KOPT-K1 (cell line): Measurements from ENCODE around the gene PRKACA.

Source experiments
- H3K27ac ChIP-seq: fragments of 200-600 bp; sonication (generic); 2 replicates; pipeline ENCODE4 v1.5.1; 2016; ENCODE audit warnings: antibody characterized with exemption, mild to moderate bottlenecking, low read depth, low read length; ENCODE audit not compliant: poor library complexity, severe bottlenecking
- H3K36me3 ChIP-seq: fragments of 200-600 bp; sonication (generic); 2 replicates; pipeline ENCODE4 v1.5.1; 2017; ENCODE audit warnings: antibody characterized with exemption, mild to moderate bottlenecking, low read length, moderate library complexity; ENCODE audit not compliant: insufficient read depth
- H3K9me3 ChIP-seq: fragments of 200-600 bp; sonication (generic); 2 replicates; pipeline ENCODE4 v1.5.1; 2017; ENCODE audit warnings: antibody characterized with exemption, low read length, mild to moderate bottlenecking; ENCODE audit not compliant: insufficient read depth, poor library complexity, severe bottlenecking

PRKACA gene

DNA sequence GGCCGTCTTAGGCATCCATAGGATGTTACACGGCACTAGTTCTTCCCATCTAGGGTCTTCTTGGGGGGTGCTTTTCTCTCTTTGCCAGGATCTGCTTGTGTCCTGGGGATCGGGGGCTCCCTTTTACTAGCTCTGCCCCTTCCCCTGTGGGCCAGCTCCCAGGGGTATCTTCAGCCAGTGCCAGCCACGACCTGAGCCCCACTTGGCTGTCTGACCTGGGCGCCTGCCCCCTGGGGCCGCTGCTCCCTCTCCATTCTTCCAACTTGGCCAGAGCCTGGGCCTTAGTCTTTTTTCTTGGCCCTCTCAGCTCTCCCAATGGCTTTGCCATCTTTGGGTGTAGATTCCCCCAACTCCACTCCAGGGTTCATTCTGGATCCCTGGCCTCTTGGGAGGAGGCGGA is 3.1 kb downstream of the PRKACA start:
- Histone ChIP-seq H3K27ac (no peak overlapping the region), H3K36me3 (peaks cover under 1% of the 10 kb centered on the region; the same call in 1 of the 2 replicates), H3K9me3 (no peaks in the 10 kb centered on the region)

DNA sequence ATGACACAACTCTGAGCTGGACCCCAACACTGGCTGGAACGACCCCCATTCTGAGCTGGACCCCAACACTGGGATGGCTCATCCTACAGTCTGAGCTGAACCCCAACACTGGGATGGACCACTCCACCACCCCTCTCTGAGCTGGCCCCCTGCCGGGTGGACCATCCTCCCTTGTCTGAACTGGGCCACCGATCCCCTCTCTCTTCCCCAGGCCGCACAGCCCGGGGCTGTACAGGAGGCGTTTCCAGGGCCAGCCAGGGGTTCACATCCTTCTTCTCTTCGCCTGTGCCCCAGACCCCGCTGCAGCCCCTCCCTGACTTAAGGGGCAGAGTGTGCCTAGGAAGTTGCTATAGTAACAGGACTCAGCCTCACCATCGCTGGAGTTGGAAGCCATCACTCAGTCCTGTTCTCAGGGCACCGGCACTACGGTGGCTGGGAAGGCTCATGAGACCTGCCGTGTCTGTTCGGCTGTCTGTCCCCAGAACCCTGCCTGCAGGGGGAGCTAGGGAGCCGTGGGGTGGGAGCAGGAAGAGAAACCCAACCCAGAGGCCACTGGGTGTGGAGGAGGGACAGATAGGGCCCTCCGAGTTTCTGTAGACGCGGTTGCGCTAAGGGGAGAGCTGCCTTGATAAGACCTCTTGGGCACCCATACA is 3.7 kb downstream of the PRKACA start:
- Histone ChIP-seq H3K36me3 (no peaks in the 10 kb centered on the region), H3K27ac (peak overlapping the region; percentile 3), H3K9me3 (no peaks in the 10 kb centered on the region)

DNA sequence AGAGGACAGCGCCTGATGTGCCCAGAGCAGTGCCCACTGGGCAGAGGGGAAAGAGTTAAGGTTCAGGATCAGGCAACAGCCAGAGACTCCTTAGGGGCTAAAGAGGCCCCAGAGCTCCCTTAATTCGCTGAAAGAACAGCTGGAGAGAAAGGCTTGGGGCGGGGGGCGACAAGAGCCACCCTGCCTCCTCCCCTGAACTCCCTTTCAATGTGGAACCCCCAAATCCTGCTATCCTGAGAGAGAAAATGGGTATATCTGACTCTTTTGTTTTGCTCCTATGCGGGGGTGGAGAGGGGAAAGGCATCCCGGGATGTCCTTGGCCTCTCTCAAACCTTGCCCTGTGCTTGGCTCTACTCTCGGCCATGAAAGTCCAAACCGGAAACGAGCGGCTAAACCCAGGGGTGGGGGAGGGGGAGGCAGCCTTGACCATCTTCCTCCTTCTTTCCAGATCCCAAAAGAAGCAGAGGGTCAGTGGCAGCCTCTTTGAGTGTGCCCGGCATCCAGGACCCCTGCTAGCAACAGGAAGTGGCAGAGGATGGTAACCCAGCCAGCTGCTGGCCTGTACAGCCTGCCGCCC is 4.7 kb downstream of the PRKACA start:
- H3K36me3 ChIP-seq, result no peaks in the 10 kb centered on the region; the same call in 1 of the 2 replicates
- peak overlapping the region; percentile 44 for H3K27ac ChIP-seq
- H3K9me3 ChIP-seq, result no peaks in the 10 kb centered on the region

DNA sequence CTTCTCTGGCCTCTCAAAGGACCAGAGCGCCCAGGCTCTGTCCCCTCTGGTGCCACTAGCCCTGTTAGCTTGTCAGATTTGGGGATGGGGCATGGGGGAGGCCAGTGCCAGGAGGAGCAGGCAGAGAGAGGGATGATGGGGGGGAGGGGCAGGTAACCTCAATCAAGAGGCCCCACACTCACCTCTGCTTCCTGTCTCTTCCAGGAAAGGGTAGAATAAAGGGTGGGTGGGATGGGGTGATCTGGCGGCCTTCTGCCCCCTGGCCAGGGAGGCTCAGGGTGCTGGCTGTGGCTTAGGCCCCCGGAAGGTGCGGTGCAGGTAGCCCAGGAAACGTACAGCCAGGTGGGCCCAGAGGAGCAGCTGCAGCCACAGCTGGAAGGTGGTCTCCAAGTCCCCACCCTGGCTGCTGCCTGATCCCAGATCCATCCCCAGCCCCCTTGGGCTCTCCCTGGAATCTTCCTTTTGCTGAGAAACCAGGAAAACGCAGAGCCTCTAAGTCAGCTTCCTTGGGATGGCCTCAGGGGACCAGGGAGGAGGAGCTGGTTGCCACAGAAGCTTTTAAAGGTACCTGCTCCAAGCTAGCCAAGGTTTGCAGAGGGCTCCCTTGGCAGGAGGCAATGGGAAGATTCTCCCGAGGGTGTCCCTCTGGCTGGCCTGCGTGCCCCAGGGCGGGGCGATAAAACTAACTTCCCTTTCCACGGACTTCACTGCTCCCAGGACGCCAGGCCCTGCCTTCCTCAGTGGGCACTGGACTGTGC is 5.3 kb downstream of the PRKACA start:
- H3K27ac ChIP-seq, result peak overlapping the region; percentile 44

DNA sequence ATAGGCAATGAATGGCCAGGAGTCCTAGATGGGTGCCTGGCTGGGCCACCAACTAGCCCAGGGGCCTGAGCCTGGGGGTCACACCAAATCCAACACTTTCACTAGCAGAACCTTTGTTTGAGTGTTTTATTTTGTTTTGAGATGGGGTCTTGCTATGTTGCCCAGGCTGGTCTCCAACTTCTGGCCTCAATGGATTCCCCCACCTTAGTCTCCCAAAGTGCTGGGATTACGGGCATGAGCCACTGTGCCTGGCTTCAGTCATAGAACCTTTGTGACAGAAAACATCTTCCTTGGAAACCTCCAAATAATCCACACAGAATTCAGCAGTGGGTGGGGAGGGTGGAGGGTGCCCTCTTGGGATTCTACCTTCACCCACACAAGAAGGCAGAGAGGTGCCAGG is 6.1 kb downstream of the PRKACA start:
- Histone ChIP-seq H3K9me3 (no peaks in the 10 kb centered on the region), H3K36me3 (peaks cover 5% of the 10 kb centered on the region; the same call in 1 of the 2 replicates), H3K27ac (peak overlapping the region; percentile 44)

More for the DNA sequence above, 5.3 kb downstream of the PRKACA start:
- no peaks in the 10 kb centered on the region; the same call in 1 of the 2 replicates for H3K36me3 ChIP-seq
- H3K9me3 ChIP-seq, result no peaks in the 10 kb centered on the region

DNA sequence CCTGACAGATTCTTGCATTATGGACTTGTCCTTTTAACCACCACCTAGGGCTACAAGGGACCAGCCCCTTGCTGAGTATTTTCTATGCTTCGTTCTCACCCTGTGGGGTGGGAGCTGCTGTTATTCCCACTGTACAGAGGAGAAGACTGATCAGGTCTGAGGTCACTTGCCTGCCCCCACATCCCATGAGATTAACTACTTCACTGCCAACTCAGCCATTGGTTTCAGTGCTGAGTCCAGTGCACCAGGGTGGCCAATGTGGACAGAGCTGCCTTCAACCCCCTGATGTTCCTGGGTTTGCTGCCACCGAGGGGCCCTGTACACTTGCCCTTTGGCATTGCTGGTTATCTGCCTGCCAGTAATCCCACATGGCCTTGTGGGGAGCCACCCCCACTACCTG is 6.9 kb downstream of the PRKACA start:
- no peaks in the 10 kb centered on the region for H3K9me3 ChIP-seq
- peaks cover 13% of the 10 kb centered on the region; the same call in 1 of the 2 replicates for H3K36me3 ChIP-seq
- H3K27ac ChIP-seq, result no peak overlapping the region

DNA sequence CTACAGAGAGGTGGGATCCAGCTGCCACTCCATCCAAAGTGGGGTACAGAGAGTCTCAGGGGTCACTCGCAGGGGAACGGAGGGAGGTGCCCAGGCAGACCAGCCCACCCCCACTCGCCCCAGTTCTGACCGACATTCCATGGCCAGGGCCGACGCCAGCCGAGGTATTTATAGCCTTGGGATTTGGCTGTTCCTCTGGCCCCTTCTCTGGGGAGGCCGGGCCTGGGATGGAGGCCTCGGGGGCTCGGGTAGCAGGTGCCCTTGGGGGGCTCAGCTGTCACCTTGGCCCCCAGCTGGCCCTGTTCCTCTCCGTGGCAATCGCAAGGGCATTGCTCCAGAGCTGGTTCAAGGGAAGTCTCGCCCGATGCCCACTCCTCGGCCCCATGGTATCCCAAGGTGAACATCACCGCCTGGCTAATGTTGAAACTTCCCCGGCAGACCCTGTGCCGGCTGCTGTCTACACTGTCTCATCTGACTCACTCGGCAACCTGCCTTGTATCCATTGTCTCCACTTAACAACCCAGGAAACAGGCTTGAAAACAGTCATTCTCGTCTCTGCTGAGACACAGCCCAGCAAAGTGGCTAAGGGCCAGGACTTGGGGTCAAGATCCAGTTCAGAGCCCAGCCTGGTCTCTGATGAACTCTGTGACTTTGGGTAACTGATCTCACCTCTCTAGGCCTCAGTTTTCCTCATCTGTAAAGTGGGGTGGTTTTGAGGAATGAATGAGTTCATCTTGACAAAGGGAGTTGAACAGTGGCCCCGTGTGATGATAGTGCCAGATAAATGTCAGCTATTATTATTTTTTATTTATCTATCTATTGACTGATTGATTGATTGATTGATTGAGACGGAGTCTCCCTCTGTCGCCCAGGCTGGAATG is 9.7 kb downstream of the PRKACA start:
- Histone ChIP-seq H3K27ac (no peak overlapping the region), H3K36me3 (peaks cover 30% of the 10 kb centered on the region), H3K9me3 (no peaks in the 10 kb centered on the region)

DNA sequence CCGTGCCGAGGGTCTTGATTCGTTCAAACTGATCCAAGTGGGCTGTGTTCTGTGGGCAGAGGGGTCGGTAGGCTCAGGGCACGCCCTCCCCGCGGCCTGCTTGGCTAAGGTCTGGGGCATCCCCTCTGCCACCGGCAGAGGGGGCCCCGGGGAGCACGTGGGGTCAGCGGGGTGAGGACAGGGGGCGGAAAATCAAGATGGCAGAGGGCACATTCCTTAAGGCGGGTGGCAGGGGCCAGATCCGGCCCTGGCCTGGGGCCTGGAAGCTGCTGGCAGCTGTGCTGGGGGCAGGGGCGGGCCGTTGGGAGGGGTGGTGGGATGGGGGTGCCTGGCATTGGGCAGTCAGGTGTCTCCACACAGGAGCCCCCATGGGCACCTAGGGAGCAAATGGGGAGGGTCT is 10.7 kb downstream of the PRKACA start:
- no peaks in the 10 kb centered on the region for H3K9me3 ChIP-seq
- H3K36me3 ChIP-seq, result peaks cover 40% of the 10 kb centered on the region
- no peak overlapping the region for H3K27ac ChIP-seq

DNA sequence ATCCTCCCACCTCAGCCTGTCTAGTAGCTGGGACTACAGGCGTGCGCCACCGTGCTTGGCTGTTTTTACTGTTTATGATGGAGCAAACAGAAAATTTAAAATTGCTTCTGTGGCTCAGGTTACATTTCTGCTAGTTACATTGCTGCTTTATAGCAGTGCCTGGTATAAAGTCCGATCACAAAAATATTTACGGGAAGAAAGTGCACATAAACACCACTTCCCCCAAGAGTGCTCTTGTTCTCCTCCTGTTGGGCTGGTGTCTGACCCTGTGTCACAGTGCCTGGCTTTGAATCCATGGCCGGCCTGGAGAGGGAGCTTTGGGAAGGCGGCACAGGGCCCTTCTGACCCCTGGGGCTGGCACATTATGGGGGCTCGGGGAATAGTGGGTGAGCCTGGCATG is 11.9 kb downstream of the PRKACA start:
- no peaks in the 10 kb centered on the region for H3K9me3 ChIP-seq
- no peak overlapping the region for H3K27ac ChIP-seq
- H3K36me3 ChIP-seq, result peaks cover 47% of the 10 kb centered on the region

DNA sequence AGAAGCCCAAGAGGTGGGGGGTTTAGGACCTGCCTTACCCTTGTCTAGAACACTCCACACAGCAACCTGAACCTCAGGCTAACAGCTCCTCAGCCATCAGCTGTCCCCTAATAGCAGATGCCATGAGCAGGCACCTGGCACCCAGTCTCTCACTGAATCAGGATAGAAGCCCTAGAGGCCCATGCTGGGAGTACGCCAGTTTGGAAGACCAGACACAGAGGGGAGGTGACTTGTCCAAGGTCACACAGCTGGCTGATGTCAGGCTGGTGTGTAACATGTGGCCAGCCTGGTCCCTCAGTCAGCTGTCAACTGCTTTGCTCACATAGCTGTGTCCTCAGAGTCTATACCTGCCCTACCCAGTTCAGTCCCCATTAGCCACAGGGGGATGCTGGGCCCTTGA is 14.3 kb downstream of the PRKACA start:
- no peaks in the 10 kb centered on the region for H3K9me3 ChIP-seq
- peaks cover 61% of the 10 kb centered on the region for H3K36me3 ChIP-seq
- H3K27ac ChIP-seq, result no peak overlapping the region

DNA sequence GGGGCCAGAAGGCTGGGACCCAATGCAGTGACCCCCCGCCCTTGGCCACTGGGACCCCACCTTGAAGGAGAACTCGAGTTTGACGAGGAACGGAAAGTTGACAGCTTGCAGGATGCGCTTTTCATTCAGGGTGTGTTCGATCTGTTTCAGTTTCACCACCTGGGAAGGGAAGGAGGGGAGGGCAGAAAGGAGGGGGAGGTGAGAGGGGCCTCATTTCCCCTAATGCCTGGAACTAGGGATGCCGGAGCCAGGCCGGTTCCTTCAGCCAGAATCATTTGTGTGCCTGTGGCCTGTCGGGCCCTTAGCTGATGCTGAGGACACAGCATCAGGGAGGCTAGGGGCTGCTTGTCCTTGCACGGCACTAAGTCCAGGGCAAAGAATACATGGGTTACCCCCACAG is 14.8 kb downstream of the PRKACA start:
- Histone ChIP-seq H3K27ac (no peak overlapping the region), H3K9me3 (no peaks in the 10 kb centered on the region), H3K36me3 (peaks cover 65% of the 10 kb centered on the region)

DNA sequence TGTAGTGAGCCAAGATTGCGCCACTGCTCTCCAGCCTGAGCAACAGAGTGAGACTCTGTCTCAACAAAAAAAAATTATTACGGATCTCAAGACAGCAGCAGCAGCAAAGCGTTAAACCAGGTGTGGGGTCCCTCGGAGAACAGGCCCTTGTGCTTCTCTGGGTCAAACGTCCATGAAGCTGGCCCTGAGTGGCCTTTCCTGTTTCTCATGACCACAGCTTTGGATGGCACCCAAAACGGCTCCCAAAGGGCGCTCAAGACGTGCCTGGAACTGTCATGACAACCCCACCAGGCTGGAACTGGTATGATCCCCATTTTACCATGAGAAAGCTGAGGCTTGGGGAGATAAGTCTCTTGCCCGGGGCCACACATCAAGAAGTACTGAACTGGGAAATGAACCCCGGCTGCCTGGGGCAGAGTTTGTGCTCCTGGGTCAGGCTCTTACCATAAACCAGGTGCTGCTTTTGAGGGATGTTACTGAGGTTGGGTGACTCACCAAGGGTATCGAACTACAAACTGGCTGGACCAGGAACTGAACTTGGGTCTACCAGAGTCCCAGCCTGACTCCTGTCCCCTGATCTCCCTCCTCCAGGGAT is 15.4 kb downstream of the PRKACA start:
- no peak overlapping the region for H3K27ac ChIP-seq

DNA sequence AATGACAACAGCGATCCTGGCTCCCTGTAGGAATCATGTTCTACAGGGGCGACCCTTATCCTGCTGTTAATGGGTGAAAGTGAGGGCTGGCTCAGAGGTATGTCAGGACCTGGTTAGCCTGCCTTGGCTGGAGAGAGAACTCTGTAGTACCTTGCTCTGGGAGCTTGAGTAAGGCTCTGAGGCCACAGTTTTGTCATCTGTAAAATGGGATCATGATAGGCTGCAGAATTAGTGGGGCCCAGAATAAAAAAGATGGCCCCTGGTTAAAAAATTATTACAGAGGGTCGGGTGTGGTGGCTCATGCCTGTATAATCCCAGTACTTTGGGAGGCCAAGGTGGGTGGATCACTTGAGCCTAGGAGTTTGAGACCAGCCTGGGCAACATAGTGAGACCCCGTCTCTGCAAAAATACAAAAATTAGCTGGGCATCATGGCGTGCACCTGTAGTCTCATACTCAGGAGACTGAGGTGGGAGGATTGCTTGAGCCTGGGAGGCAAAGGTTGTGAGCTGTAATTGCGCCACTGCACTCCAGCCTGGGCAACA is 16.5 kb downstream of the PRKACA start:
- H3K9me3 ChIP-seq, result no peaks in the 10 kb centered on the region

More for the DNA sequence above, 15.4 kb downstream of the PRKACA start:
- Histone ChIP-seq H3K36me3 (peaks cover 71% of the 10 kb centered on the region), H3K9me3 (no peaks in the 10 kb centered on the region)

DNA sequence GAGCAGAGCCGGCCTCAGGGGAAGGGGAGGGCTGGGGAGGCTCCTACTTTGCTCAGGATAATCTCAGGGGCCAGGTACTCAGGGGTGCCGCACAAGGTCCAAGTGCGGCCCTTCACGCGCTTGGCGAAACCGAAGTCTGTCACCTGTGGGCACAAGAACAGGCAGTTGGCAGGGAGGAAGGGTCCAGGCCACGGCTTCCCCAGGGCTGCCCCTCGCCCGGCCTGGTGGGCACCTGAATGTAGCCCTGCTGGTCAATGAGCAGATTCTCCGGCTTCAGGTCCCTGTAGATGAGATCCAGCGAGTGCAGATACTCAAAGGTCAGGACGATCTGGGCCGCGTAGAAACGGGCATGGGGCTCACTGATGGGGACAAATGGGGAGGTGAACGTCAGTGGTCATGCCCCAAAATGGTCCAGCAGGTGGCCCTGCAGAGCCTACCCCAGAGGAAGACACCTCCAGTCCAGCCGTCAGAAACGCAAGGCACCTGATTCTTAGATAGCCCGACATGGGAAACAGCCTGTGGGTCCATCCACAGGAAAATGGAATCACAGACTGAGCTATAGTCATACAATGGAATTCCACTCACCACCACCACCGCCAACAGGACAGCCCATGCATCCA is 19.9 kb downstream of the PRKACA start:
- Histone ChIP-seq H3K9me3 (peaks cover 11% of the 10 kb centered on the region), H3K27ac (no peak overlapping the region)

More for the DNA sequence above, 16.5 kb downstream of the PRKACA start:
- no peak overlapping the region for H3K27ac ChIP-seq
- H3K36me3 ChIP-seq, result peaks cover 72% of the 10 kb centered on the region

More for the DNA sequence above, 19.9 kb downstream of the PRKACA start:
- H3K36me3 ChIP-seq, result peaks cover 48% of the 10 kb centered on the region
